HG03025 (cell line): ENCODE results near the gene LMBR1L.
A peak's percentile ranks its signal among the peaks of the same experiment; 100 is the strongest.
"Not testable (repeated sequence)": the region's sequence is repeated elsewhere in the genome, so short reads cannot be mapped to it uniquely, and the experiment has no call there.

ENCODE experiments used
- ATAC-seq: cut with Tn5 transposase; IDR thresholded peaks from one replicate; pipeline ENCODE4 v1.9.1; 2021; ENCODE audit warnings: mild to moderate bottlenecking, moderate library complexity; ENCODE audit not compliant: unreplicated experiment, low FRiP score

Gene LMBR1L

GRCh38 chr12:49089821-49090773, 20.6 kb downstream of the LMBR1L start:
- ATAC-seq: no peak

DNA sequence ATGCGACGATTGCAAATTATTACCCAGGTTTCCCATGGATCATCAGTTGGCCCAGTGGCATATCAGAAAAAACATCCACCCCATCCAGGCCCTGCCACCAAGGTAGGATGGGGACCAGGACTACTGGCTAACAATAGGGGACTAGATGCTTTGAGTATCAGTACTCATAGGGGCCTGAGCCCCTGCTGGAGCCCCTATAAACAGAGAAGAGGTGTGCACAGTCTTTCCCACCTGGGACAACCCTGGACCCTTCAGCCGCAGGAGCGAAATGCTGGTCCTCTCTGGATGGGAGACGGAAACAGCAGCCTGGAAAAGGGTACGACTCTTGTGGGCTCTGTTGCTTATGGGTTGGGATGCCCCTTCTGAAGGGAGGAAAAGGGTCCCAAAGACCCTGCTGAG, 21.7 kb downstream of the LMBR1L start:
- ATAC-seq: no peak

GRCh38 chr12:49088150-49088931, 22.3 kb downstream of the LMBR1L start:
- no peak for ATAC-seq

- ATAC-seq: no peak
These were observed 24.5 kb downstream of the LMBR1L start for GRCh38 chr12:49086116-49086515.

GRCh38 chr12:49084438-49084837, 26.2 kb downstream of the LMBR1L start:
- ATAC-seq: no peak

DNA sequence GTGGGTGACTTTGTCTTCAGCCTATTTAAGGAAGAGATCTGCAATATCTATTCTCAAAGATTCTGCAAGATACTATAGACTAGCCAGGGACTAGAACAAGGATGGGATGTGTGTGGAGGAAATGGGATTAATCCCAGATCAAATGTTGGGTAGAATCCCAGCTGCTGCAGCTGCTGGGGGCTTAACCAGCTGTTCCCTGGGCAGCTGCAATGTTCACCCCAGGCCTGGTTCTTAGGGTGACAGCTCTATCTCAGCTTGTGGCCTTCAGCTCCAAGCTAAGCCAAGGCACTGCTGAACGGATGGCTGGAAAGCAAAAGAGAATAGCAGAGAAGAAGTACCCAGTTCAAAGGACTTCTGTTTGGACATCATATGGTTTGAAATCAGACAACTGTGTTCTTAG, 30.9 kb downstream of the LMBR1L start:
- no peak for ATAC-seq

GRCh38 chr12:49070971-49071370, 39.7 kb downstream of the LMBR1L start:
- no peak for ATAC-seq

DNA sequence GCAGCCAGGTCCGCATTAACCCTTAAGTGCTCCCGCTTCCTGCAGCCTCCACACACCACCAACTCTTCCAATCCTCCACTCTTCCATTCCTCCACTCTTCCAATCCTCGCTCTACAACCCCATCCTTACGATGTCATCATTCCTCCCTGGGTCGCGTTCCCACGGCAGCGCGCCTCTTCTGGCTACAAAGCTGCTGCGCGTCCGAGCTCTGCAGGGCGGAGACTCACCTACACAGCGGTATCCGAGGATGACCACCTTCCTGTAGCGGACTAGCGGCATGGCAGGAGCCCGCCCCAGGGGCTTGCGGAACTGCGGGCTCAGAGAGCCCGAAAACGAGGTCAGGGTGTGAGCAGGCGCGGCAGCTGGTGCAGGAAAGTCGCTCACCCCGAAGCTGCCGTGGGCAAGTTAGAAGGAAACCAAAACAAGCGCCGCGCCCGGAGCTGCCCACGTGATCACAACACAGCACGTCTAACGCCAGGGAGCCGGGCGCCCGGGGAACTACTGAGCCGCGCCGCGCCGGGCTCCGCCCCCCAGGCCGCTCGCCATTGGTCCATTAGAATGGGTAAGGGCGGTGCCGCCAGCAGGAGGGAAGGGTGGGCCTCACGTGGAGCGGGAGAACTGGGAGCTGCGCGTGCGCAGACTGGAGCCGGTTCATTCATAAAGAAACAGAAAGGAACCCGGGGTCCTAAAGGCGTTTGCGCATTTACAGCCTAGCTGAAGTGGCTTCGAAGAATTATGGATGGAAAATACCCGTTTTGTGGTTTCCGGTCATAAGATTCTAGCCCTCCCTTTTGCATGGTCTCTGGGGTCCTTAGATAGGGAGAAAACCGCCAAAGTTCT, 40.9 kb downstream of the LMBR1L start, which contains the start of gene RHEBL1:
RHEBL1 (minus strand) TSS at position 473 of the 840 bp plus-strand sequence; CDS start at position 279, 194 bp downstream.
- ATAC-seq: peak; percentile 97

GRCh38 chr12:49068879-49069506, 41.7 kb downstream of the LMBR1L start:
- no peak for ATAC-seq

DNA sequence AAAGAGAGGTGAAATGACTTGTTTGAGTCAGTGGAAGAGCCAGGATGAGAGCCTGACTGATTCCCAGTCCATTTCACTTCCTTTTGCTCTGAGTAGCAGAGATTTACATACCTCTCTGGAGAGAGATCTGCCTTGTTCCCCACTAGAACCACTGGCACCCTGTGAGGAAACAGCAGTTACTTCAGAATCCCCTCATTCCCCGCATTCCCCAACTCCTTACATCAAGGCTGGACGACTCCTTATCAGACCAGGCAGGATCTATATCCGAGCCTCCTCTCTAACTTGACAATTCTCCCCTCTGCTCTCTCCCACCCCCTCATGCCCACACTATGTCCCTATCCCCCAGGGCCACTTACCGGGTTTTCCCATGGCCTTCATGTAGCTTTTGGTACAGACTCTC, 44.5 kb downstream of the LMBR1L start:
- no peak for ATAC-seq

DNA sequence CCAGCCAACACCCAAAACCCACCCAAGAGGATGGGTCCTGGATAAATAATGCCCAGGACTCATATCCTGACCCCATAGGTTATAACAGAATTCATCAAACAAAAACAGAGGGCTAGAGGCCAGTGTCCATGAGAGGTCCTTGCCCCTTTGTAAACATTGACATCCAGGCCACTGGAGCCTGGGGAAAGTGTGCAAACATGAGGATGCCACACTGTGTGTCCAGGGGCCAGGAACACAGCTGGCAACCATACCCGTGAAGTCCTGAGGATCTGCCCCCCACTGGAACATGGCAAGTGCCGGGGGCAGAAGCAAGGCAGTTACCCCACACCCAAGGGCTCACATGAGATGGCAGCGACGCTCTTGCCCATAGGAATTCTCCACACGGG, 45.9 kb downstream of the LMBR1L start:
- ATAC-seq: no peak

DNA sequence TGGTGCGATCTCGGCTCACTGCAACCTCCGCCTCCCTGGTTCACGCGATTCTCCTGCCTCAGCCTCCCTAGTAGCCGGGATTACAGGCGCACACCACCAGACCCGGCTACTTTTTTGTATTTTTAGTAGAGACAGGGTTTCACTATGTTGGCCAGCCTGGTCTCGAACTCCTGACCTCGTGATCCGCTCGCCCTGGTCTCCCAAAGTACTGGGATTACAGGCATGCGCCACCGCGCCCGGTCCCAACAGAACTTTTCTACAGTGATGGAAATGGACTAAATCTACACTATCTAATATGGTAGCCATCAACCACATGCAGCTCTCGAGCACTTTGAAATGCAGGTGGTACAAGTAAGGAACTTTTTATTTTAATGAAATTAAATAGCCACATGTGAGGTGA, 48.7 kb downstream of the LMBR1L start:
- ATAC-seq: not testable (repeated sequence)

GRCh38 chr12:49061157-49061650, 49.4 kb downstream of the LMBR1L start:
- ATAC-seq: peak; percentile 17

DNA sequence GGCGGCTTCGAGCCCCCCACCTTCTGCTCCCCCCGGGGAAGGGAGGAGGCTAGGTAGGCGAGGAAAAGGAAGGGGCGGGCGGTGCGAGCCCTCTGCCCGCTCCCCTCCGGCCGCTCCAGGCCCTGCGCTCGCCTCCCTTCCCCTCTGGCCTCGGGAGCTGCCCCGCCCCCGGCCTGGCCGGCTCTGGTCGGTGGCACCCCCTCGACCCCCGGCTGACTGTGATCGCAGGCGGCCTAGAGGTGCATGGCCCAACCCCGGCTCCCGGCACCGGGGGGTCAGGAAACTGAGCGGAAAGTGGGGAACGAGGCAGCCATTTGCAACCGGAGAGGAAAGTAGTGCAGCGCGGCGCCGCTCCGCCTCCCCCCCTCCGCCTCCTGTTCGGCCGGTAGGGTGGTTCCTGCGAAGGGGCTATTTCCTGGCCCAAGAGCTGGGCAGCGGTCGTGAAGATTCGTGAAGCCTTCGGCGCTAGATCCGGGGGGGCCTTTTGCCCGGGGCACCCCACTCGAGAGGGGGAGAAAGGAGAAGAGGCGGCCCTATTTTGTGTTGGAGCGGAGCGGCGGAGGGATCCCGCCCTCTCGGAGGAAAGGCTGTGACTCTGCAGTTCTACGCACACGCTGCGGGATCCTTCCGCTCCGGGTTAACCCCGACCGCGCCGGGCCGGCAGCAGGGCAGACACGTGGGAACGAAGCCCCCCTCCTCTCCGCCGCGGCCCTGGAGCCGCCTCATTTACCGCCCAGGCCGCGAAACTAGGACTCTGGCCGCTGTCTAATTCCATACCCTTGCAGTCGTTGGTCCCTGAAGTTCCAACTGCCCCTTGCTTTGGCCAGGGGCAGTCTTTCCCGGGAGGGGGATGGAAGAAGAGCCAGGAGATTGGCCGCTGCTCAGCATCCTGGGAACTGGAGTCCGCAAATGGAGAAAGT, 50.1 kb downstream of the LMBR1L start, which contains the start of gene KMT2D:
KMT2D (minus strand) TSS at position 558 of the 920 bp plus-strand sequence. CDS start 5,470 bp downstream, outside the sequence.
- peak; percentile 43 for ATAC-seq

DNA sequence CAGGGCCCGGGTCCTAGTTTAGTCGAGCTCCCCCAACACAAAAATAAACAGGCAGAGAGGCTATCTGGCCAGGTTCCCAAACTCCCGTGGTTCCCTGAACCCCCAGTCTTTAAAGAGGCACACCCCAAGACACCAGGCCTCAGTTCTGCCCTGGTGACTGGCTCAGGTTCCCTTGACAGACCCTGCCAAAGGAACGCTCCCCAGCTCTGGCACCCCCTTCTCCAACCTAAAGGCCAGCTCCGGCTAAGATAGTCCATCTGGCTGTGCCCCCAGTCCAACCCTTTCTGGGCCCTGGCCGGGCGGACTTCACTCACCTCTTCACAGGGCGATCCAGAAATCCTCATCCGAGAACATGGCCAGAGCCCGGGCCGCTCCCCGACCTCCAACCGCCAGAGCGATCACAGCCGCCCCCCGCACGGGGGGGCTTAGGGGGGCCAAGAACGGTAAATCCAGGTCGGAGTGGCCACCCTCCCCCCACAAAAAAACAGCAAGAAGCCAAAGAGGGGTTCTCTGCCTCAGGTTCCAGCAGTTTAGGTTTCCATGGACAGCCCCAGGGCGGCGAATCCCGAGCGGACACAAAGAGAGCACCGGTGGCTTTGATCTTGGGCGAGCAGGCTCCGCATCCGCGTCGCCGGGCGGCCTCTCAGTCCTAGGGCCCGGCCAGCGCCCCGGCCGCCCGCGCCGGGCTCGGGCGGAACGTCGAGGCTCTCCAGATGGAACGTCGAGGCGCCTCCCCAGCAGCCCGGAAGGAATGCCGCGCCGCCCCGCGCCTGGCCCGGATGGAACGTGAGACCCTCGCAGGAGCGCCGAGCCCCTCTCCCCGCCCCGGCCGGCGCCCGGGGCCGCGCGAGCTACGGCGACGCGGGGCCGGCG, 51.1 kb downstream of the LMBR1L start:
- peak; percentile 9 for ATAC-seq

GRCh38 chr12:49059045-49059298, 51.7 kb downstream of the LMBR1L start:
- ATAC-seq: no peak

- no peak for ATAC-seq
These were observed 52.1 kb downstream of the LMBR1L start for GRCh38 chr12:49058366-49059044.
